Measurements from ENCODE around the gene GNG4.
A peak's percentile ranks its signal among the peaks of the same experiment; 100 is the strongest.

GNG4 gene

GRCh38 chr1:235516862-235517446 is 132.6 kb downstream of the GNG4 start:
- DNase-seq, result no peak

GRCh38 chr1:235515844-235516512 is 133.6 kb downstream of the GNG4 start:
- no peak for DNase-seq

- DNase-seq, result no peak
Observed at GRCh38 chr1:235513495-235514366, 135.9 kb downstream of the GNG4 start.

DNA sequence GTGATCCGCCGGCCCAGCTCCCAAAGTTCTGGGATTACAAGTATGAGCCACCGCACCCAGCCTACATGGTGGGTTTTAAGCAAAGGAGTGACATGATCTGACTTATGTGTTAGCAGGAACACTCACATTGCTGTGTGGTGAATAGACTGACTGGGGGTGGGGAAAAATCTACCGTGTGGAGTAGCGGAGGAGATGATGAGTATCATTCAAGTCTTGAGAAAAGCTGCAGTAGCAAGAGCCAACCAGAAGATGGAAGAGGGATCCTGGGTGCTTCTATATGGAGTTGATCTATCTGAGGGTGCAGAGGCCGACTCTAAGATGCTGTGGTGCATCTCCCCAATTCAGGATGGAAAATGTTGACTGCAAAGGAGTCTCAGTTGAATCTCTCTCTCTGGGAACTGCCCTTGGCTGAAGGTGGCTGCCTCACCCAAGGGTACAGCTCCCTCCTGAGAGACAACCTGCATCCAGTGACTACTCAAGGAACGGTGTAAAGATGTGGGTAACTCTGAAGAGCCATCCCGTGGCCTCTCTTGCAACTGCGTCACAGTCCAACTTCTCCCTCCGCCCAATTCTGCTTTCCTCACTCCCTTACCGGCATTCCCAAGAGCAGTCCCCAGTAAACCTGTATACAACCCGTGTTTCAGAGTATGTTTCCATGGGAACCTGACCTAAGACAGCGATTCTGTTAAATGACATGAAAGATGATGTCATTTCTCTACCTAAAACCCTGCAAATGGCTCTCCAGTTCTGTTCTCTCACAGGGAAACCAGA is 137.9 kb downstream of the GNG4 start:
- no peak for DNase-seq

DNA sequence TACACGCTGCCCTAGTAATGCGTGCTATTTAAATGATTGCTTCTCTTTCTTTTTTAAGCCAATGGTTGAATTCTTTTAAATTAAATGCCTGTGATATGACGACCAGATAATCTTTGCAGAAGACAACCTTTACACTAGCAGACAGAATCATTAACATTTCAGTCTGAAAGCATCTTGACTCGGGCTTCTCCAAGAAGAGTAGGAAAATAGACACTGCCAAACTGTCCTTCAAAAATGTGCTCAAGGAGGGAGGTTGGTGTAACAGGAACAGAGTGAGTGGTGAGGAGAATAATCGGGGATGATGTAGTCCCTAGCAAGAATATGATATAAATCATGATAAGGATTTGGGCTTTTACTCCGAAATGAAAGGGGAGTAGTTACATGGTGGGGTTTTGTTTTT is 138.8 kb downstream of the GNG4 start:
- no peak for DNase-seq

GRCh38 chr1:235507623-235508022 is 142.0 kb downstream of the GNG4 start:
- DNase-seq, result no peak

GRCh38 chr1:235504494-235505222 is 144.9 kb downstream of the GNG4 start:
- peak; percentile 99 for DNase-seq

GRCh38 chr1:235504122-235504493 is 145.5 kb downstream of the GNG4 start, which contains the start of gene B3GALNT2:
TSS of gene B3GALNT2 (minus strand) at chr1:235504452. CDS start at chr1:235504252, 200 bp downstream.
- DNase-seq, result no peak

- peak; percentile 46 for DNase-seq
Observed at GRCh38 chr1:235503403-235504121, 146.0 kb downstream of the GNG4 start.

- no peak for DNase-seq
Observed at GRCh38 chr1:235502601-235503402, 146.8 kb downstream of the GNG4 start.

DNA sequence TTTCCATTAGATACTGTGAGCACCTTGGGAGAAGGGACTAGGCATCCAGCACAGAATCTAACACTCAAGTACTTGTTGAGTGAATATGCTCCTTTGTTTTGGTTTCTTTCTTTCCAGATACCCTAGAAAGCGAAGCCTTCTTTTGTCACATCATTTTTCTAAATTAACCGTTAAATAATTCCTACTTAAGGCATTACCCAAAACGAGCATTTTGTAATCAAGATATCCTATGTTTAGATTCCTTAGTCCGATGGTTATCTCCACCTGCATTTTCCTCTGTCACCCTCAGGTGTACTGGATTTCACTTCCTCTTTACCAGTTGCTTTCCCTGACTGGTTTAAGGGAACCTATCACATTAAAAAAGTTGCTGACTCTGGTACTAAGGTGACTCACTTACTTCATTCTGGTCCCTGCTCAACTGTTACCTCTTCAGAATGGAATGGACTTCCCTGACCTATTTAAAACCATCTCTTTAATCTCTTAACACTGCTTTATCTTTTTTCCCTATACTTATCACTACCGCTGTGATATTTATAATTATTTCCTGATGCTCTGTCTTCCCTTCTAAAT is 148.5 kb downstream of the GNG4 start:
- no peak for DNase-seq
